ENCODE results near the gene DENND1B. TPM values are rescaled to one million over a fixed set of nuclear protein-coding genes. Genes with fewer than 3 reads are reported as not detected.

DENND1B gene
- total and polyA plus RNA-seq, 9 of the 15 experiments (the other 6 are each of a cell fraction or from before 2014, with no cell fraction given): 2.1 to 12.1 (median 7.5) TPM

DNA sequence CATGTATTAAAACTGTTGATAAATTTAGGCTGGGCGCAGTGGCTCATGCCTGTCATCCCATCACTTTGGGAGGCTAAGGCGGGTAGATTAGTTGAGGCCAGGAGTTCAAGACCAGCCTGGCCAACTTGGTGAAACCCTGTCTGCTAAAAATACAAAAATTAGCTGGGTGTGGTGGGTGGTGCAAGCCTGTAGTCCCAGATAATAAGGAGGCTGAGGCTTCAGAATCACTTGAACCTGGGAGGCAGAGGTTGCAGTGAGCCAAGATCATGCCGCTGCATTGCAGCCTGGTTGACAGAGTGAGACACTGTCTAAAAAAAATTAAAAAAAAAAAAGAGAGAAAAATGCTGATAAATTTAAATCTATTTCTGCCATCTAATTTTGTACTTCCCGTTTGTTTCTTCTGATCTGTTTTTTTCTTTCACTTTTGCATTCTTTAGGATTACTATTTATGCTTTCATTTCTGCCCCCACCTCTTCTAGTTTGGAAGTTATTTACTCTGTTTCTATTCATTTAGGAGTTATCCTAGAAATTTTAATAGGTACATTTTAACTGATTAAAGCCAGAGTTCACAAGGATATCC lies 3.2 kb upstream of the DENND1B start (continued):
- TF ChIP-seq STAG1 (CRISPR knock-in tag; IDR thresholded peaks at IDR 0.05; ENCODE audit: borderline replicate concordance) (no peak), POLR3A (IDR thresholded peaks at IDR 0.05; ENCODE audit: borderline replicate concordance, extremely low read depth, insufficient read depth, insufficient read length) (no peak), FOXP1 (CRISPR knock-in tag; IDR thresholded peaks at IDR 0.05) (no peak), CC2D1A (IDR thresholded peaks at IDR 0.05) (no peak), MBD1 (CRISPR knock-in tag; IDR thresholded peaks at IDR 0.05) (no peak), CBX2 (IDR thresholded peaks at IDR 0.05; ENCODE audit: insufficient read depth, low read length, poor library complexity, severe bottlenecking) (no peak), GATA2 (CRISPR knock-in tag; IDR thresholded peaks at IDR 0.05) (0 out of 2 replicates have a peak, but pooled peaks have one; percentile 9), ZNF512 (tag; IDR thresholded peaks at IDR 0.05) (no peak; the same call in 1 of the 2 replicates), RCOR1 (IDR thresholded peaks at IDR 0.05; ENCODE audit: borderline replicate concordance in 1 of 2, low read depth in 2 of 2, low read length in 2 of 2) (peak in 1 of 2 experiments; percentile 16; a peak in 1 of 4 replicates), ZKSCAN3 (CRISPR knock-in tag; IDR thresholded peaks at IDR 0.05) (no peak), RFX7 (CRISPR knock-in tag; IDR thresholded peaks at IDR 0.05) (no peak), FOS (IDR thresholded peaks at IDR 0.05; ENCODE audit: extremely low read depth, insufficient read length) (no peak), ZNF431 (CRISPR knock-in tag; IDR thresholded peaks at IDR 0.05) (no peak), JUND (IDR thresholded peaks at IDR 0.05; ENCODE audit: borderline replicate concordance, low read depth, low read length) (no peak), JUND (tag; IDR thresholded peaks at IDR 0.05; ENCODE audit: borderline replicate concordance, low read depth, low read length) (no peak), CCAR2 (IDR thresholded peaks at IDR 0.05; ENCODE audit: low read depth, low read length) (no peak), CHD4 (IDR thresholded peaks at IDR 0.05; ENCODE audit: insufficient read depth, insufficient replicate concordance, low read depth, low read length, poor library complexity, severe bottlenecking) (no peak), CREBBP (IDR thresholded peaks at IDR 0.05; ENCODE audit: low read depth, low read length) (no peak), ZNF57 (CRISPR knock-in tag; IDR thresholded peaks at IDR 0.05) (no peak)
- TF ChIP-seq, protein P1, sequence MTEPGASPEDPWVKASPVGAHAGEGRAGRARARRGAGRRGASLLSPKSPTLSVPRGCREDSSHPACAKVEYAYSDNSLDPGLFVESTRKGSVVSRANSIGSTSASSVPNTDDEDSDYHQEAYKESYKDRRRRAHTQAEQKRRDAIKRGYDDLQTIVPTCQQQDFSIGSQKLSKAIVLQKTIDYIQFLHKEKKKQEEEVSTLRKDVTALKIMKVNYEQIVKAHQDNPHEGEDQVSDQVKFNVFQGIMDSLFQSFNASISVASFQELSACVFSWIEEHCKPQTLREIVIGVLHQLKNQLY (CRISPR knock-in tag; conservative IDR thresholded peaks at IDR 0.05): no peak
- TF ChIP-seq, protein P2, sequence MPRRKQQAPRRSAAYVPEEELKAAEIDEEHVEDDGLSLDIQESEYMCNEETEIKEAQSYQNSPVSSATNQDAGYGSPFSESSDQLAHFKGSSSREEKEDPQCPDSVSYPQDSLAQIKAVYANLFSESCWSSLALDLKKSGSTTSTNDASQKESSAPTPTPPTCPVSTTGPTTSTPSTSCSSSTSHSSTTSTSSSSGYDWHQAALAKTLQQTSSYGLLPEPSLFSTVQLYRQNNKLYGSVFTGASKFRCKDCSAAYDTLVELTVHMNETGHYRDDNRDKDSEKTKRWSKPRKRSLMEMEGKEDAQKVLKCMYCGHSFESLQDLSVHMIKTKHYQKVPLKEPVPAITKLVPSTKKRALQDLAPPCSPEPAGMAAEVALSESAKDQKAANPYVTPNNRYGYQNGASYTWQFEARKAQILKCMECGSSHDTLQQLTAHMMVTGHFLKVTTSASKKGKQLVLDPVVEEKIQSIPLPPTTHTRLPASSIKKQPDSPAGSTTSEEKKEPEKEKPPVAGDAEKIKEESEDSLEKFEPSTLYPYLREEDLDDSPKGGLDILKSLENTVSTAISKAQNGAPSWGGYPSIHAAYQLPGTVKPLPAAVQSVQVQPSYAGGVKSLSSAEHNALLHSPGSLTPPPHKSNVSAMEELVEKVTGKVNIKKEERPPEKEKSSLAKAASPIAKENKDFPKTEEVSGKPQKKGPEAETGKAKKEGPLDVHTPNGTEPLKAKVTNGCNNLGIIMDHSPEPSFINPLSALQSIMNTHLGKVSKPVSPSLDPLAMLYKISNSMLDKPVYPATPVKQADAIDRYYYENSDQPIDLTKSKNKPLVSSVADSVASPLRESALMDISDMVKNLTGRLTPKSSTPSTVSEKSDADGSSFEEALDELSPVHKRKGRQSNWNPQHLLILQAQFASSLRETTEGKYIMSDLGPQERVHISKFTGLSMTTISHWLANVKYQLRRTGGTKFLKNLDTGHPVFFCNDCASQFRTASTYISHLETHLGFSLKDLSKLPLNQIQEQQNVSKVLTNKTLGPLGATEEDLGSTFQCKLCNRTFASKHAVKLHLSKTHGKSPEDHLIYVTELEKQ (CRISPR knock-in tag; IDR thresholded peaks at IDR 0.05): no peak
